Measurements from ENCODE around the gene TRIO.

The TRIO gene

GRCh38 chr5:14313986-14314690, 171.0 kb downstream of the TRIO start:
- Histone ChIP-seq H3K36me3 (ENCODE audit: control insufficient read depth in 2 of 2, insufficient read depth in 1 of 2, low read length in 2 of 2) (peaks cover 34 to 52% of the 10 kb centered on the region in 2 experiments), H3K4me1 (ENCODE audit: control insufficient read depth, insufficient read depth, low read length) (peaks cover 8% of the 10 kb centered on the region), H3K27ac (ENCODE audit: extremely low read depth, low read depth, low read length) (no peak overlapping the region), H3K9me3 (ENCODE audit: control insufficient read depth, insufficient read depth, low read depth, low read length) (no peaks in the 10 kb centered on the region), H3K4me3 (ENCODE audit: low read depth, low read length) (no peak overlapping the region)
- TF ChIP-seq ZNF521 (tag by site-specific recombination; IDR thresholded peaks at IDR 0.05) = no peak
- no peak for TF ChIP-seq ZNF133 (tag by site-specific recombination; IDR thresholded peaks at IDR 0.05)
- TF ChIP-seq ZFP41 (tag by site-specific recombination; IDR thresholded peaks at IDR 0.05; ENCODE audit: borderline replicate concordance) = no peak
- no peak for TF ChIP-seq SALL2 (tag by site-specific recombination; IDR thresholded peaks at IDR 0.05; ENCODE audit: borderline replicate concordance)
- TF ChIP-seq ZNF610 (tag by site-specific recombination; IDR thresholded peaks at IDR 0.05; ENCODE audit: borderline replicate concordance) = no peak
- no peak for TF ChIP-seq ZSCAN30 (tag by site-specific recombination; IDR thresholded peaks at IDR 0.05)
- TF ChIP-seq ZNF670 (tag by site-specific recombination; IDR thresholded peaks at IDR 0.05; ENCODE audit: low read depth) = no peak
- no peak for TF ChIP-seq YY2 (tag by site-specific recombination; IDR thresholded peaks at IDR 0.05)
- no peak for TF ChIP-seq ZNF768 (tag by site-specific recombination; IDR thresholded peaks at IDR 0.05)
- TF ChIP-seq ZNF514 (tag by site-specific recombination; IDR thresholded peaks at IDR 0.05) = no peak
- TF ChIP-seq ZNF366 (tag by site-specific recombination; conservative IDR thresholded peaks at IDR 0.05) = no peak
- TF ChIP-seq ZNF112 (tag by site-specific recombination; IDR thresholded peaks at IDR 0.05) = no peak
- no peak for TF ChIP-seq GLIS1 (tag by site-specific recombination; IDR thresholded peaks at IDR 0.05)
- ChIA-PET POLR2A (no interaction called here), CTCF (interaction anchor here (0.5 to 1.0 kb wide), 4 partner anchors 35 to 536 kb away, joined by 3 to 4 read pairs (median 3); no protein-coding TSS in a partner anchor)

GRCh38 chr5:14316471-14316870, 173.3 kb downstream of the TRIO start:
- ChIA-PET CTCF (interaction anchor here (0.6 to 1.7 kb wide), 7 partner anchors 8 to 402 kb away, joined by 3 to 6 read pairs (median 4); no protein-coding TSS in a partner anchor), POLR2A (no interaction called here)
- no peaks in the 10 kb centered on the region for H3K9me3 ChIP-seq (ENCODE audit: control insufficient read depth, insufficient read depth, low read depth, low read length)
- H3K27ac ChIP-seq (ENCODE audit: extremely low read depth, low read depth, low read length) = no peak overlapping the region
- peaks cover 8% of the 10 kb centered on the region for H3K4me1 ChIP-seq (ENCODE audit: control insufficient read depth, insufficient read depth, low read length)
- TF ChIP-seq ZNF398 (tag by site-specific recombination; IDR thresholded peaks at IDR 0.05) = no peak
- no peak for TF ChIP-seq ZNF112 (tag by site-specific recombination; IDR thresholded peaks at IDR 0.05)
- no peak for TF ChIP-seq KLF9 (tag by site-specific recombination; IDR thresholded peaks at IDR 0.05; ENCODE audit: low read depth)
- no peak for TF ChIP-seq ZBTB1 (tag by site-specific recombination; IDR thresholded peaks at IDR 0.05)
- TF ChIP-seq ZNF157 (tag by site-specific recombination; IDR thresholded peaks at IDR 0.05) = no peak
- no peak for TF ChIP-seq KLF10 (tag by site-specific recombination; IDR thresholded peaks at IDR 0.05)
- no peak for TF ChIP-seq SCRT2 (tag by site-specific recombination; IDR thresholded peaks at IDR 0.05)
- TF ChIP-seq REPIN1 (tag by site-specific recombination; IDR thresholded peaks at IDR 0.05; ENCODE audit: low read depth) = no peak
- no peak for TF ChIP-seq YY2 (tag by site-specific recombination; IDR thresholded peaks at IDR 0.05)
- TF ChIP-seq ZNF639 (tag by site-specific recombination; IDR thresholded peaks at IDR 0.05) = no peak
- TF ChIP-seq ZNF221 (tag by site-specific recombination; IDR thresholded peaks at IDR 0.05; ENCODE audit: borderline replicate concordance) = no peak
- no peak for TF ChIP-seq HIC1 (tag by site-specific recombination; IDR thresholded peaks at IDR 0.05)
- TF ChIP-seq OSR2 (tag by site-specific recombination; IDR thresholded peaks at IDR 0.05) = no peak
- no peak for TF ChIP-seq ZNF280C (tag by site-specific recombination; IDR thresholded peaks at IDR 0.05)
- TF ChIP-seq ZFHX2 (tag by site-specific recombination; conservative IDR thresholded peaks at IDR 0.05) = no peak
- TF ChIP-seq ZNF843 (tag by site-specific recombination; IDR thresholded peaks at IDR 0.05) = no peak
- H3K4me3 ChIP-seq (ENCODE audit: low read depth, low read length) = no peak overlapping the region
- H3K36me3 ChIP-seq (ENCODE audit: control insufficient read depth in 2 of 2, insufficient read depth in 1 of 2, low read length in 2 of 2) = peaks cover 36 to 48% of the 10 kb centered on the region in 2 experiments
